ENCODE data around the gene MYO15A.
A peak's percentile ranks its signal among the peaks of the same experiment; 100 is the strongest.

The MYO15A gene

GRCh38 chr17:18136357-18136756 is 27.8 kb downstream of the MYO15A start:
- no peak for DNase-seq (ENCODE audit: low read depth in 3 of 3)

GRCh38 chr17:18138065-18138749 is 29.7 kb downstream of the MYO15A start:
- DNase-seq (ENCODE audit: low read depth in 3 of 3): no peak

GRCh38 chr17:18139092-18139491 is 30.5 kb downstream of the MYO15A start:
- DNase-seq (ENCODE audit: low read depth in 3 of 3): no peak

GRCh38 chr17:18139498-18139897 is 30.9 kb downstream of the MYO15A start:
- DNase-seq (ENCODE audit: low read depth in 3 of 3): no peak

- DNase-seq (ENCODE audit: low read depth in 3 of 3): no peak
Observed at GRCh38 chr17:18139949-18140348, 31.4 kb downstream of the MYO15A start.

- DNase-seq (ENCODE audit: low read depth in 3 of 3): no peak
Observed at GRCh38 chr17:18140648-18141047, 32.1 kb downstream of the MYO15A start.

- DNase-seq (ENCODE audit: low read depth in 3 of 3): peak in 1 of 3 experiments; percentile 27
Observed at GRCh38 chr17:18141210-18141803, 32.8 kb downstream of the MYO15A start.

GRCh38 chr17:18142417-18142816 is 33.9 kb downstream of the MYO15A start:
- no peak for DNase-seq (ENCODE audit: low read depth in 3 of 3)

GRCh38 chr17:18143044-18143936 is 34.7 kb downstream of the MYO15A start:
- no peak for DNase-seq (ENCODE audit: low read depth in 3 of 3)

- DNase-seq (ENCODE audit: low read depth in 3 of 3): no peak
Observed at GRCh38 chr17:18144261-18144660, 35.7 kb downstream of the MYO15A start.

- DNase-seq (ENCODE audit: low read depth in 3 of 3): no peak
Observed at GRCh38 chr17:18144855-18145254, 36.3 kb downstream of the MYO15A start.

GRCh38 chr17:18145811-18146210 is 37.3 kb downstream of the MYO15A start:
- no peak for DNase-seq (ENCODE audit: low read depth in 3 of 3)

- no peak for DNase-seq (ENCODE audit: low read depth in 3 of 3)
Observed at GRCh38 chr17:18146259-18146658, 37.7 kb downstream of the MYO15A start.

GRCh38 chr17:18146980-18147379 is 38.4 kb downstream of the MYO15A start:
- DNase-seq (ENCODE audit: low read depth in 3 of 3): no peak

- no peak for DNase-seq (ENCODE audit: low read depth in 3 of 3)
Observed at GRCh38 chr17:18148586-18148985, 40.0 kb downstream of the MYO15A start.

GRCh38 chr17:18151290-18151689 is 42.7 kb downstream of the MYO15A start:
- DNase-seq (ENCODE audit: low read depth in 3 of 3): no peak

- DNase-seq (ENCODE audit: low read depth in 3 of 3): no peak
Observed at GRCh38 chr17:18155179-18155578, 46.6 kb downstream of the MYO15A start.

- DNase-seq (ENCODE audit: low read depth in 3 of 3): no peak
Observed at GRCh38 chr17:18156171-18156975, 47.8 kb downstream of the MYO15A start.

GRCh38 chr17:18156976-18157280 is 48.4 kb downstream of the MYO15A start:
- DNase-seq (ENCODE audit: low read depth in 3 of 3): no peak

- no peak for DNase-seq (ENCODE audit: low read depth in 3 of 3)
Observed at GRCh38 chr17:18157354-18157985, 48.9 kb downstream of the MYO15A start.

- peak; percentile 84 to 96 (median 87) for DNase-seq (ENCODE audit: low read depth in 3 of 3)
Observed at GRCh38 chr17:18158022-18158600, 49.6 kb downstream of the MYO15A start.

Measured in stimulated activated CD4-positive, alpha-beta T cell treated with anti-CD3 and anti-CD28 coated beads, TNF-alpha, amount 100 ng/mL, for 24 hours (primary cell).